HepG2 (cell line): ENCODE data around the gene ADIPOR2. TPM values are rescaled to one million over a fixed set of nuclear protein-coding genes. Genes with fewer than 3 reads are reported as not detected.

Source experiments
- AGO2 ChIP-seq: fragments of 200-400 bp; formaldehyde crosslinking; optimal IDR thresholded peaks from 2 replicates; pipeline ENCODE3; 2017; ENCODE audit warnings: mild to moderate bottlenecking, low read depth, low read length, moderate library complexity
- E2F2 ChIP-seq: sonication (generic); formaldehyde crosslinking; IDR thresholded peaks from 2 replicates; pipeline ENCODE4 v1.4.0; 2020; ENCODE audit warnings: missing genetic modification reagents, borderline replicate concordance
- ELF4 ChIP-seq: sonication (generic); formaldehyde crosslinking; IDR thresholded peaks from 2 replicates; pipeline ENCODE4 v1.5.0; 2020; ENCODE audit warnings: missing genetic modification reagents, mild to moderate bottlenecking, moderate library complexity, borderline replicate concordance
- GMEB1 ChIP-seq: sonication (generic); formaldehyde crosslinking; IDR thresholded peaks from 2 replicates; pipeline ENCODE4 v1.5.1; 2020; ENCODE audit warnings: missing genetic modification reagents, mild to moderate bottlenecking, borderline replicate concordance
- KDM5B ChIP-seq: sonication (generic); formaldehyde crosslinking; IDR thresholded peaks from 2 replicates; pipeline ENCODE4 v1.4.0; 2020; ENCODE audit warnings: missing genetic modification reagents, mild to moderate bottlenecking, borderline replicate concordance
- MAX ChIP-seq: IDR thresholded peaks from 2 replicates; pipeline ENCODE4 v1.6.1; 2012; ENCODE audit warnings: inconsistent platforms
- SYNCRIP ChIP-seq: fragments of 200-400 bp; formaldehyde crosslinking; IDR thresholded peaks from 2 replicates; pipeline ENCODE4 v1.6.1; 2018; ENCODE audit warnings: mild to moderate bottlenecking, low read depth, low read length; ENCODE audit not compliant: insufficient read depth
- ZGPAT ChIP-seq: IDR thresholded peaks from 2 replicates; pipeline ENCODE4 v1.6.1; 2016; ENCODE audit warnings: mild to moderate bottlenecking
- ZKSCAN1 ChIP-seq: fragments of 150-350 bp; IDR thresholded peaks from 2 replicates; pipeline ENCODE4 v1.6.1; 2014; ENCODE audit warnings: low read length
- ZNF333 ChIP-seq: sonication (generic); formaldehyde crosslinking; IDR thresholded peaks from 2 replicates; pipeline ENCODE4 v1.4.0; 2020; ENCODE audit warnings: mild to moderate bottlenecking, missing genetic modification reagents, borderline replicate concordance
- ZNF790 ChIP-seq: sonication (generic); formaldehyde crosslinking; IDR thresholded peaks from 2 replicates; pipeline ENCODE4 v1.8.0; 2022; ENCODE audit warnings: missing genetic modification reagents, mild to moderate bottlenecking, borderline replicate concordance
- polyA plus RNA-seq, 8 experiments: library from polyadenylated mRNA; depleted of rRNA in 3 of 8; stranded (reverse) in 7 of 8; unstranded in 1 of 8; fragments of >200 nt; fragmentation: Illumina TruSeq in 4 of 8; extraction: Trizol in 4 of 8; gene quantifications; 2 replicates each; pipeline versions ENCODE4 v1.2.1 to v1.2.3, GENCODE V29; 2011 to 2016; ENCODE audit warnings: low read depth in 4 of 8, missing spikeins in 1 of 8, mixed read lengths in 1 of 8; ENCODE audit not compliant: insufficient read depth in 1 of 8
- total RNA-seq, 5 experiments: library from RNA; depleted of rRNA; stranded (reverse); fragments of >200 nt; fragmentation: Illumina TruSeq; extraction: Trizol; gene quantifications; 2 replicates each; pipeline ENCODE4 v1.2.3, GENCODE V29; 2016; ENCODE audit warnings: low read depth in 1 of 5

ADIPOR2 gene
- total and polyA plus RNA-seq, 2 of the 13 experiments (the other 11 are each of a cell fraction or from before 2014, with no cell fraction given): 35.2 to 52.2 TPM

- TF ChIP-seq ZKSCAN1: no peak
- TF ChIP-seq E2F2 (CRISPR knock-in tag): no peak
- no peak for TF ChIP-seq ZNF790 (CRISPR knock-in tag)
- peak; percentile 85 for TF ChIP-seq AGO2
- no peak for TF ChIP-seq GMEB1 (CRISPR knock-in tag)
- TF ChIP-seq ELF4: no peak
- peak; percentile 39; the same call in 1 of the 2 replicates for TF ChIP-seq KDM5B (CRISPR knock-in tag)
- 0 out of 2 replicates have a peak, but pooled peaks have one; percentile 14 for TF ChIP-seq ZNF333 (CRISPR knock-in tag)
- no peak for TF ChIP-seq MAX
- TF ChIP-seq SYNCRIP: no peak
- no peak for TF ChIP-seq ZGPAT
Observed at GRCh38 chr12:1810931-1811280, 120.0 kb downstream of the ADIPOR2 start (continued).
